GM18951 (cell line): ENCODE measurements around the gene KRT15.

Experiments
- POLR2A ChIP-seq: IDR thresholded peaks from 4 replicates; pipeline ENCODE4 v1.6.1; 2011; ENCODE audit warnings: mild to moderate bottlenecking; ENCODE audit not compliant: insufficient read length, insufficient read depth; ENCODE audit errors: extremely low read depth
- in situ Hi-C: fragments of 300-500 bp; cut with MboI; formaldehyde crosslinking; loops from one replicate; pipeline ENCODE4 v1.12.0; 2022; ENCODE audit warnings: low sequenced_read_pairs, mixed read lengths, inconsistent platforms; ENCODE audit not compliant: unreplicated experiment

KRT15 gene

GRCh38 chr17:41513168-41513547 is 5.5 kb downstream of the KRT15 start:
- in situ Hi-C loops: no loop called here
- TF ChIP-seq POLR2A: no peak

- in situ Hi-C loops: no loop called here
- no peak for TF ChIP-seq POLR2A
These were observed 6.0 kb downstream of the KRT15 start for GRCh38 chr17:41512546-41513167.

- in situ Hi-C loops: no loop called here
- TF ChIP-seq POLR2A: no peak
These were observed 7.0 kb downstream of the KRT15 start for GRCh38 chr17:41511716-41512115.

- TF ChIP-seq POLR2A: no peak
- in situ Hi-C loops: no loop called here
These were observed 7.6 kb downstream of the KRT15 start for GRCh38 chr17:41511116-41511515.

- TF ChIP-seq POLR2A: no peak
- in situ Hi-C loops: no loop called here
These were observed 8.2 kb downstream of the KRT15 start for GRCh38 chr17:41510251-41511065.

GRCh38 chr17:41507315-41507880 is 11.3 kb downstream of the KRT15 start:
- in situ Hi-C loops: no loop called here
- no peak for TF ChIP-seq POLR2A

GRCh38 chr17:41505809-41506767 is 12.6 kb downstream of the KRT15 start:
- TF ChIP-seq POLR2A: no peak
- in situ Hi-C loops: no loop called here

- no peak for TF ChIP-seq POLR2A
- in situ Hi-C loops: no loop called here
These were observed 13.5 kb downstream of the KRT15 start, which contains the start of gene KRT13 for GRCh38 chr17:41505007-41505808. Gene KRT13, minus strand, starts transcription at chr17:41505612. Its CDS starts 62 bp downstream, at chr17:41505550.

- in situ Hi-C loops: no loop called here
- no peak for TF ChIP-seq POLR2A
These were observed 14.3 kb downstream of the KRT15 start for GRCh38 chr17:41504246-41504977.

GRCh38 chr17:41503202-41503601 is 15.5 kb downstream of the KRT15 start:
- no peak for TF ChIP-seq POLR2A
- in situ Hi-C loops: no loop called here

- in situ Hi-C loops: no loop called here
These were observed 18.4 kb downstream of the KRT15 start for GRCh38 chr17:41500131-41500911.

GRCh38 chr17:41499714-41500113 is 19.0 kb downstream of the KRT15 start:
- in situ Hi-C loops: no loop called here
- TF ChIP-seq POLR2A: no peak

More at GRCh38 chr17:41500131-41500911, 18.4 kb downstream of the KRT15 start:
- TF ChIP-seq POLR2A: no peak
